K562 (cell line): ENCODE measurements around the gene PHTF2. TPM values are rescaled to one million over a fixed set of nuclear protein-coding genes. Genes with fewer than 3 reads are reported as not detected.

ENCODE experiments used
- ATAC-seq: fragments of 200-7000 bp; cut with Tn5 transposase; 3 replicates; pipeline ENCODE4 v1.9.1; 2020; ENCODE audit warnings: moderate library complexity
- BruUV-seq: library from RNA; stranded (reverse); fragments of 400-500 nt; replicated peaks from 2 replicates; lab custom pipeline; 2021; lab: Mats Ljungman, UMichigan
- CTCF ChIA-PET: fragments of 300-600 bp; formaldehyde crosslinking; extraction: SDS; loops from one replicate; lab custom pipeline; 2021; ENCODE audit warnings: low intra/inter-chr PET ratio; lab: Yijun Ruan, JAX
- POLR2A ChIA-PET: fragments of 300-600, 350-650 bp; sonication (Branson Sonifier 250); formaldehyde crosslinking; extraction: SDS; loops from one replicate; lab custom pipeline; 2021; ENCODE audit warnings: antibody characterized with exemption, inconsistent platforms; lab: Yijun Ruan, JAX
- DNase-seq, 4 experiments: peaks; one replicate each; pipeline versions ENCODE4 v3.0.0 to v3.0.0-alpha.2; 2011 to 2018; ENCODE audit warnings: low spot score in 3 of 4, mixed read lengths in 3 of 4; ENCODE audit errors: extremely low read depth in 1 of 4
- FAIRE-seq: peaks from 2 replicates; lab custom pipeline; 2011; peaks lifted over from hg19 to GRCh38; lab: Jason Lieb, UNC
- H2AFZ ChIP-seq: 2 replicates; pipeline ENCODE4 v1.6.0; 2011; ENCODE audit warnings: low read depth, low read length, control low read depth, inconsistent platforms
- H3K27ac ChIP-seq: fragments of 200-600 bp; 3 replicates; pipeline ENCODE4 v1.8.0; 2011; ENCODE audit warnings: low read depth, mild to moderate bottlenecking, control low read depth, inconsistent platforms, low read length, moderate library complexity, mixed read lengths; ENCODE audit errors: extremely low read depth
- H3K27me3 ChIP-seq, 2 experiments: fragments of 300-600 bp in 1 of 2; 2 replicates in 1 of 2; 3 replicates in 1 of 2; pipeline versions ENCODE4 v1.6.0 to v1.8.0; 2011; ENCODE audit warnings: inconsistent platforms in 2 of 2, low read length in 2 of 2, mild to moderate bottlenecking in 1 of 2, mixed read lengths in 1 of 2, moderate library complexity in 1 of 2; ENCODE audit not compliant: control insufficient read depth in 2 of 2, insufficient read depth in 2 of 2
- H3K36me3 ChIP-seq: fragments of 300-600 bp; 3 replicates; pipeline ENCODE4 v1.8.0; 2011; ENCODE audit warnings: mild to moderate bottlenecking, low read length, inconsistent platforms; ENCODE audit not compliant: control insufficient read depth, insufficient read depth
- H3K4me1 ChIP-seq, 2 experiments: fragments of 200-600 bp in 1 of 2; replicated peaks in 1 of 2; 2 replicates in 1 of 2; 3 replicates in 1 of 2; pipeline versions ENCODE4 v1.5.1 to v1.8.0; 2011; ENCODE audit warnings: inconsistent platforms in 2 of 2, low read length in 2 of 2, mild to moderate bottlenecking in 1 of 2, mixed read lengths in 1 of 2, moderate library complexity in 1 of 2; ENCODE audit not compliant: control insufficient read depth in 2 of 2, insufficient read depth in 2 of 2
- H3K4me2 ChIP-seq: 2 replicates; pipeline ENCODE4 v1.6.1; 2011; ENCODE audit warnings: low read length, control low read depth, inconsistent platforms, mixed read lengths; ENCODE audit not compliant: insufficient read depth
- H3K4me3 ChIP-seq: fragments of 200-600 bp; sonication (generic), shearing (Covaris generic); 2 replicates; pipeline ENCODE4 v1.5.1; 2016; ENCODE audit warnings: control low read depth, inconsistent platforms
- H3K79me2 ChIP-seq: fragments of 200-600 bp; 3 replicates; pipeline ENCODE4 v1.8.0; 2011; ENCODE audit warnings: low read length, inconsistent platforms; ENCODE audit not compliant: control insufficient read depth, insufficient read depth
- H3K9ac ChIP-seq, 2 experiments: 2 replicates each; pipeline versions ENCODE4 v1.6.0 to v1.6.1; 2011; ENCODE audit warnings: low read depth in 2 of 2, low read length in 2 of 2, control low read depth in 1 of 2, inconsistent platforms in 1 of 2, mild to moderate bottlenecking in 1 of 2, mixed read lengths in 1 of 2; ENCODE audit not compliant: insufficient read depth in 1 of 2
- H3K9me1 ChIP-seq: one replicate; pipeline ENCODE4 v1.6.0; 2011; ENCODE audit warnings: inconsistent platforms, mild to moderate bottlenecking, low read length, moderate library complexity; ENCODE audit not compliant: control insufficient read depth, insufficient read depth
- H3K9me3 ChIP-seq: replicated peaks from 2 replicates; pipeline ENCODE4 v1.5.1; 2011; ENCODE audit warnings: low read depth, low read length, inconsistent platforms; ENCODE audit not compliant: control insufficient read depth, insufficient read depth
- H4K20me1 ChIP-seq: replicated peaks from 2 replicates; pipeline ENCODE4 v1.6.1; 2011; ENCODE audit warnings: low read length, inconsistent platforms, mixed read lengths; ENCODE audit not compliant: control insufficient read depth, insufficient read depth
- E2F3 ChIP-seq: fragments of 250-450 bp; sonication (Bioruptor Pico); IDR thresholded peaks from 2 replicates; pipeline ENCODE4 v1.4.0; 2020; ENCODE audit warnings: mild to moderate bottlenecking
- FOXA3 ChIP-seq, 2 experiments: fragments of 450-650 bp in 1 of 2; sonication (generic) in 1 of 2; formaldehyde crosslinking; IDR thresholded peaks in 1 of 2; conservative IDR thresholded peaks in 1 of 2; 2 replicates each; pipeline versions ENCODE4 v1.4.0 to v1.8.0; 2020 to 2022; ENCODE audit warnings: mild to moderate bottlenecking in 2 of 2, missing genetic modification reagents in 1 of 2
- GATA2 ChIP-seq: sonication (generic); formaldehyde crosslinking; IDR thresholded peaks from 2 replicates; pipeline ENCODE4 v1.4.0; 2020; ENCODE audit warnings: mild to moderate bottlenecking, missing genetic modification reagents
- LEF1 ChIP-seq: fragments of 450-650 bp; IDR thresholded peaks from 2 replicates; pipeline ENCODE4 v1.6.1; 2016; ENCODE audit warnings: mild to moderate bottlenecking
- MCM2 ChIP-seq: fragments of 450-650 bp; IDR thresholded peaks from 2 replicates; pipeline ENCODE4 v1.6.1; 2017; ENCODE audit warnings: low read depth, mild to moderate bottlenecking
- NR2F6 ChIP-seq: fragments of 450-650 bp; formaldehyde crosslinking; IDR thresholded peaks from 2 replicates; pipeline ENCODE4 v1.4.0; 2020; ENCODE audit warnings: mild to moderate bottlenecking
- RBM25 ChIP-seq: fragments of 200-400 bp; formaldehyde crosslinking; IDR thresholded peaks from 2 replicates; pipeline ENCODE4 v1.6.1; 2018; ENCODE audit warnings: low read length, low read depth, moderate library complexity; ENCODE audit not compliant: severe bottlenecking
- TARDBP ChIP-seq: fragments of 450-650 bp; IDR thresholded peaks from 2 replicates; pipeline ENCODE4 v1.6.1; 2016
- TCF3 ChIP-seq: sonication (generic); formaldehyde crosslinking; IDR thresholded peaks from 2 replicates; pipeline ENCODE4 v1.4.0; 2020; ENCODE audit warnings: mild to moderate bottlenecking, missing genetic modification reagents
- ZEB2 ChIP-seq: fragments of 450-650 bp; IDR thresholded peaks from 2 replicates; pipeline ENCODE4 v1.6.1; 2016
- ZNF121 ChIP-seq: sonication (generic); formaldehyde crosslinking; conservative IDR thresholded peaks from 2 replicates; pipeline ENCODE4 v1.8.0; 2022; ENCODE audit warnings: missing genetic modification reagents
- ZNF224 ChIP-seq: sonication (generic); formaldehyde crosslinking; IDR thresholded peaks from 2 replicates; pipeline ENCODE4 v1.8.0; 2022; ENCODE audit warnings: mild to moderate bottlenecking, missing genetic modification reagents
- ZNF507 ChIP-seq: conservative IDR thresholded peaks from 2 replicates; pipeline ENCODE4 v1.6.1; 2017; ENCODE audit warnings: missing genetic modification characterization, missing compliant biosample characterization
- ZNF707 ChIP-seq: fragments of 250-450 bp; sonication (Bioruptor Pico); conservative IDR thresholded peaks from 2 replicates; pipeline ENCODE4 v1.8.0; 2022; ENCODE audit warnings: inconsistent platforms, mild to moderate bottlenecking, moderate library complexity
- ZSCAN29 ChIP-seq: fragments of 450-650 bp; IDR thresholded peaks from 2 replicates; pipeline ENCODE4 v1.6.1; 2017
- WGBS: fragments of 100-300 bp; shearing (Covaris generic); methylation state at CpG from one replicate; pipeline ENCODE4 v1.1.6; 2016; ENCODE audit warnings: low coverage, mixed read lengths; ENCODE audit not compliant: insufficient coverage; ENCODE audit errors: missing lambda C conversion rate; 5-methylcytosine and 5-hydroxymethylcytosine counted together
- in situ Hi-C: fragments of 300-500 bp; cut with MboI; formaldehyde crosslinking; loops from 4 replicates; pipeline ENCODE4 v1.15.0; 2018; ENCODE audit warnings: inconsistent platforms, mixed read lengths
- intact Hi-C: fragments of 100-400 bp; cut with micrococcal nuclease; formaldehyde crosslinking; loops from 2 replicates; pipeline ENCODE4 v1.14.2; 2022
- polyA plus RNA-seq, 8 experiments: library from polyadenylated mRNA; depleted of rRNA in 4 of 8; stranded (reverse) in 5 of 8; unstranded in 3 of 8; fragments of >200 nt; fragmentation: Nextera tagmentation in 2 of 8; fragmentation: Illumina TruSeq in 1 of 8; extraction: Ambion mirVana in 2 of 8; extraction: Trizol in 1 of 8; gene quantifications; 2 replicates each; pipeline versions ENCODE4 v1.2.1 to v1.2.3, GENCODE V29; 2011 to 2014; ENCODE audit warnings: inconsistent platforms in 1 of 8, missing spikeins in 1 of 8
- total RNA-seq, 7 experiments: library from RNA; depleted of rRNA in 6 of 7; stranded (reverse); fragments of >200 nt in 6 of 7; fragmentation: Illumina TruSeq in 2 of 7; extraction: Trizol in 2 of 7; gene quantifications; 2 replicates each; pipeline versions ENCODE4 v1.2.1 to v1.2.3, GENCODE V29; 2011 to 2021; ENCODE audit warnings: low replicate concordance in 1 of 7
- TF ChIP-seq, protein P1 (sequence below), 2 experiments: fragments of 250-450 bp in 1 of 2; fragments of 450-650 bp in 1 of 2; sonication (Bioruptor Pico) in 1 of 2; IDR thresholded peaks; 2 replicates each; pipeline versions ENCODE4 v1.6.1 to v1.8.0; 2016 to 2021; ENCODE audit warnings: mild to moderate bottlenecking in 2 of 2, moderate library complexity in 2 of 2, missing compliant biosample characterization in 1 of 2, missing genetic modification characterization in 1 of 2

PHTF2 gene
- total and polyA plus RNA-seq, 9 of the 15 experiments (the other 6 are each of a cell fraction or from before 2014, with no cell fraction given), result 17.9 to 43.6 (median 25.4) TPM

DNA sequence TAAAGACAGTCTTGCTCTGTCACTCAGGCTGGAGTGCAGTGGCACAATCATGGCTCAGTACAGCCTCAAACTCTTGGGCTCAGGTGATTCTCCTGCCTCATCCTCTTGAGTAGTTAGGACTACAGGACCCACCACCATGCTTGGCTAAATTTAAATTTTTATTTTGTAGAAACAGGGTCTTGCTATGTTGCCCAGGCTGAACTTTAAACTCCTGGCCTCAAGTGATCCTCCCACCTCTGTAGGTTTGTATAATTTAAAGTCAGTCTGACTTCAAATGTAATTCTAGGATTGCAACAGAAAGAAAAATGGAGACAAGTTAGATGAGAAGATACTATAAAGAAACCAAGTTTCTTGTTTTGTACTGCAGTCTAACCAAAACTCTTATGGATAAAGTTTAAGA, 11.8 kb upstream of the PHTF2 start:
- Histone ChIP-seq H3K9me1 (no peaks in the 10 kb centered on the region), H3K36me3 (peaks cover 26% of the 10 kb centered on the region), H3K79me2 (no peaks in the 10 kb centered on the region), H3K9me3 (peaks cover 3% of the 10 kb centered on the region; the same call in 1 of the 2 replicates), H3K9ac (no peak overlapping the region), H3K4me2 (no peak overlapping the region), H3K27me3 (no peaks in the 10 kb centered on the region), H3K4me3 (no peak overlapping the region), H3K4me1 (peaks cover 0 to 10% of the 10 kb centered on the region in 2 experiments; a peak in 1 of 5 replicates), H3K27ac (no peak overlapping the region), H4K20me1 (no peaks in the 10 kb centered on the region), H2AFZ (no peak overlapping the region)
- DNase-seq, result no peak
- in situ Hi-C loops (no loop called here), intact Hi-C loops (no loop called here)
- no peak for ATAC-seq
- TF ChIP-seq, protein P1, sequence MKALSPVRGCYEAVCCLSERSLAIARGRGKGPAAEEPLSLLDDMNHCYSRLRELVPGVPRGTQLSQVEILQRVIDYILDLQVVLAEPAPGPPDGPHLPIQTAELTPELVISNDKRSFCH (CRISPR knock-in tag; IDR thresholded peaks at IDR 0.05), result no peak
- TF ChIP-seq, protein P1 (tag; IDR thresholded peaks at IDR 0.05), result no peak
- TF ChIP-seq ZNF121 (CRISPR knock-in tag), result peak; percentile 61
- peak; percentile 26 for TF ChIP-seq RBM25
- POLR2A ChIA-PET, result interaction anchor here (0.8 kb wide), 1 partner anchor 46 kb away, joined by 3 read pairs; no protein-coding TSS in a partner anchor
- FAIRE-seq, result no peak
- CTCF ChIA-PET, result no interaction called here
- BruUV-seq, result no TSS peak

DNA sequence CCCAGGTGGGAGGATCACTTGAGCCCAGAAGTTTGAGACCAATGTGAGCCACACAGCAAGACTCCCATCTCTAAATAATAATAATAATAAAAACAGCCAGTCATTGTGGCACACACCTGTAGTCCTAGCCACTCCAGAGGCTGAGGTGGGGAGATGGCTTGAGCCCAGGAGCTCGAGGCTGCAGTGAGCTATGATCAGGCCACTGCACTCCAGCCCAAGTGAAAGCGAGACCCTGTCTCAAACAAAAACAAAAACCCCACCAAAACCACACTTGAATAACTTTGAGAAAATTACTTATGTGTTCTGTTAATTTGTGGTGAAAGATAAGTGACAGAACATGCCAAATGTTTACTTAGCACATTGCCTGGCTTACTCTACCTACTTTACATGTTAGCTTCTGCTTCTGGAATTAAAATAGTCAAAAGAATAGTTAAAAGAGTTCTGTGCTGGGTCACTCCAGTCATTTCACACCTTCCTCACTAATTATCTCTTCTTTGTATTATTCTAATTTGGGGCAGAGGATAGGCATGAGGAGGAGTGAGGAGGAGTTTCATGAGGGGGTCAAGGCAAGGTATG, 10.2 kb upstream of the PHTF2 start:
- 89% methylated on average over 2 of the region's 2 CpGs for WGBS
- in situ Hi-C loops, result no loop called here
- peaks cover 3% of the 10 kb centered on the region; the same call in 1 of the 2 replicates for H3K9me3 ChIP-seq

More for the DNA sequence above, 10.2 kb upstream of the PHTF2 start:
- H3K79me2 ChIP-seq, result no peaks in the 10 kb centered on the region
- CTCF ChIA-PET, result no interaction called here
- POLR2A ChIA-PET, result interaction anchor here (1.3 kb wide), 1 partner anchor 10 kb away, joined by 5 read pairs; the partner anchor contains the start of genes PHTF2 and TMEM60
- no peaks in the 10 kb centered on the region for H3K9me1 ChIP-seq
- H3K4me3 ChIP-seq, result no peak overlapping the region
- TF ChIP-seq E2F3 (CRISPR knock-in tag) (no peak), ZNF707 (CRISPR knock-in tag) (no peak), TCF3 (no peak), MCM2 (no peak), GATA2 (CRISPR knock-in tag) (no peak), FOXA3 (CRISPR knock-in tag; conservative IDR thresholded peaks at IDR 0.05 in 1 of 2, IDR thresholded peaks at IDR 0.05 in 1 of 2) (no peak), ZNF507 (no peak), ZEB2 (no peak), ZNF224 (no peak), NR2F6 (CRISPR knock-in tag) (no peak), ZSCAN29 (no peak), TARDBP (no peak), LEF1 (no peak)
- no peak overlapping the region for H2AFZ ChIP-seq
- no TSS peak for BruUV-seq
- H3K27me3 ChIP-seq, result no peaks in the 10 kb centered on the region
- H3K4me2 ChIP-seq, result no peak overlapping the region
- no peak for FAIRE-seq
- H3K27ac ChIP-seq, result no peak overlapping the region
- no peak for DNase-seq
- peaks cover 14% of the 10 kb centered on the region; the same call in 2 of the 3 replicates for H3K36me3 ChIP-seq
- peaks cover 0 to 3% of the 10 kb centered on the region in 2 experiments; a peak in 1 of 5 replicates for H3K4me1 ChIP-seq
- ATAC-seq, result no peak
- no peak overlapping the region for H3K9ac ChIP-seq
- intact Hi-C loops, result no loop called here
- H4K20me1 ChIP-seq, result no peaks in the 10 kb centered on the region
